Activated naive CD8-positive, alpha-beta T cell treated with anti-CD3 and anti-CD28 coated beads, Interleukin-2, amount 50 U/mL, for 24 hours (primary cell): ENCODE data around the gene UST.
A peak's percentile ranks its signal among the peaks of the same experiment; 100 is the strongest.
"Not testable (repeated sequence)": the region's sequence is repeated elsewhere in the genome, so short reads cannot be mapped to it uniquely, and the experiment has no call there.

Experiments
- ATAC-seq: fragments of 150-1000 bp; cut with Tn5 transposase; one replicate; pipeline ENCODE4 v1.10.0; 2021
- DNase-seq: peaks from one replicate; pipeline ENCODE4 v3.0.0; 2021
- H3K27ac Mint-ChIP-seq: one replicate; pipeline ENCODE4 v1.8.0; 2021; ENCODE audit warnings: mild to moderate bottlenecking, mixed read lengths
- H3K27me3 Mint-ChIP-seq: one replicate; pipeline ENCODE4 v1.8.0; 2021; ENCODE audit warnings: mixed read lengths
- H3K36me3 Mint-ChIP-seq: one replicate; pipeline ENCODE4 v1.8.0; 2021; ENCODE audit warnings: low read depth, mixed read lengths
- H3K4me1 Mint-ChIP-seq: one replicate; pipeline ENCODE4 v1.8.0; 2021; ENCODE audit warnings: mixed read lengths
- H3K4me3 Mint-ChIP-seq: one replicate; pipeline ENCODE4 v1.8.0; 2021; ENCODE audit warnings: mild to moderate bottlenecking, moderate library complexity, mixed read lengths
- H3K9me3 Mint-ChIP-seq: one replicate; pipeline ENCODE4 v1.8.0; 2021; ENCODE audit warnings: mixed read lengths

Gene UST

DNA sequence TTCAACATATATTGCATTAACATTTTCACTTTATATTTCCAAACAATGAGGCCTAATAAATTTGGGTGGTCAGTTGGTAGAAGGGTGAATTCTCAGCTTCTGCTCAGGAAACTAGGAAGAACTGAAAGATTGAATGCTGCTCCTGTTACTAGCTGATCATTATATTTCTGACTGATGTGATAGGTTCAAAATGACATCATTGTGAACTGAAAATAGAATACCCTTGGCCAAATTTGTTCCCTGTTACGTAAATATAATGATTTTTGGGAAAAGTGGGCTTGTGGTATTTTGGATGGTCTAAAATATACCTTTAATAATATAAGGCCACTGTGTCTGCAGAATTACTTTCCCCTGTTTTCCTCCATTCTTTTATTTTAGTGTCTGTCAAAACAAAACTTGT is 2.8 kb downstream of the UST start:
- DNase-seq (no peak), ATAC-seq (no peak)
- Mint-ChIP-seq H3K4me3 (no peak overlapping the region), H3K27me3 (peaks cover 44% of the 10 kb centered on the region), H3K36me3 (no peaks in the 10 kb centered on the region), H3K27ac (no peak overlapping the region), H3K9me3 (no peaks in the 10 kb centered on the region), H3K4me1 (peaks cover 23% of the 10 kb centered on the region)

DNA sequence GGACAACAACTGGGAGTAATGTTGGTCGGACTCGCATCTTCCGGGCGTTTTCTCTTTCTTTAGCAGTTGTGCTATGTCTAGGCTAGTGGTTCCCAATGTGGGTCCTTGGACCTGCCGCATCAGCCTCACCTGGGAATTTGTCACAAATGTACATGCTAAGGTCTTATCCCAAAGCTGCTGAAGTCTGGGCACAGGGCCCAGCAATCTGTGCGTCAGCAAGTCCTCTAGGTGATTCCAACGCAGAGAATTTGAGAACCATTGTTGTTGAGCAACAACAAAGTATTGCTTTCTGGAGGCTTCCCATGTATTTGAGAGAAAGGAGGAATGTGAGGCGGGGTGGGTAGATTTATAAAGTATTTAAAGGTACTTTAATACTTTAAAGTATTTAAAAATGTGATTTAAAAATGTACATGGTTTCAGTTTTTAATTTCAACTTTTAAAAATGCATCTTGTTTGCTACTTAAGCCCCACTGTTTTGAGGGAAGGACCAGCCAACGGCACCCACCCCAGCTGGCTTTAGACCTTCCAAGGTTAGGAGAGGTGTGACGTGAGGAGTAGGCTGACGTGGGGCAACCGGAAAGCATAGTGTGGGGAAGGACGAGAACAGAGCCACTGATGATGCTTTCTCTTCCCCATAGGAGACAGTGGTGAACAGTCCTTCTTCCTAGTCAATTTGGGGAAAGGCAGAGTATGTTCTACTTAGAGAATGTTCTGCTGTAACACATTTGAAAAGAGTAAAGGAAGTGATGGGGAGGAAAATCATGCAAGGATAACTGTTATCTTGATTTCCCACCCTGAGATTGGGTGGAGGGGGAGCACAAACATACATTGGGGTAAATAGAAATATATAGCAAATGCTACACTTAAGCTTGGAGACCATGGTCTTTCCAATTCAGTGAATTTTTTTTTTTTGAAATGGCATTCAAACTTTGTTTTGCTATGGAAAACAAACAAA is 4.3 kb downstream of the UST start:
- Mint-ChIP-seq H3K4me3 (no peak overlapping the region), H3K4me1 (peaks cover 22% of the 10 kb centered on the region), H3K27me3 (peaks cover 42% of the 10 kb centered on the region), H3K9me3 (no peaks in the 10 kb centered on the region), H3K27ac (no peak overlapping the region), H3K36me3 (no peaks in the 10 kb centered on the region)
- ATAC-seq (no peak), DNase-seq (no peak)

DNA sequence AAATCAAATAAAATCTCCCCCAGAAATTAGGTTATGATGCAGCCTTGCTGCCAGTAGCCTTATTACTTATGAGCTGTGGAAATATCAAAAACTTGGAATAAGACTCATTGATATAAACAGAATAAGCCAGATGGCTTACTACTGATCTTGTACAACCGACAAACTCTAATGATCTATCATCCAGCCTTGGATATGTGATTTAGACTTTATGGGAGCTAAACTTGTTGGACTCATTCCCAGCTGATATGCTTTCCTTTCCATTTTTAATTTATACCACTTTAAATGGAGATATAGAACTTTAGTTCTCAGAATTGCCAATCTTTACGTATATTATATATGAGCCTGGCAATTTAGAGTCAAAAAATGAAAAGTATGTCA is 5.0 kb downstream of the UST start:
- ATAC-seq (no peak), DNase-seq (no peak)
- Mint-ChIP-seq H3K36me3 (no peaks in the 10 kb centered on the region), H3K4me3 (no peak overlapping the region), H3K9me3 (no peaks in the 10 kb centered on the region), H3K4me1 (peaks cover 22% of the 10 kb centered on the region), H3K27ac (no peak overlapping the region), H3K27me3 (peaks cover 38% of the 10 kb centered on the region)

DNA sequence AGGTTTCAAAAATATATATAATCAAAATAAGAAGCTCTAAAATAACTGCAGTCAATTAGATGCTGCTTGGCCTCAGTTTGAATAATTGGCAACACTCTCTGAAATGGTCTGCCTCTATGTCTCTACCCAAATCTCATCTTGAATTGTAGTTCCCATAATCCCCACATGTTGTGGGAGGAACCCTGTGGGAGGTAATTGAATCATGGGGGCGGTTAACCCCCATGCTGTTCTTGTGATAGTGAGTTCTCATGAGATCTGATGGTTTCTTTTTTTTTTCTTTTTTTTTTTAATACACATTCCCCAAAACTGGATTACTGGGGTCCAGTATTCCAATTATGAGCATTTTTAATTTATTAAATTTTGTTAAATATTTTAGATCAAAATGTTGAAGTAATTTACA is 8.5 kb downstream of the UST start:
- peaks cover 22% of the 10 kb centered on the region for H3K27me3 Mint-ChIP-seq
- H3K4me1 Mint-ChIP-seq: peaks cover 33% of the 10 kb centered on the region
- not testable (repeated sequence) for H3K4me3 Mint-ChIP-seq, DNase-seq, H3K9me3 Mint-ChIP-seq, ATAC-seq, H3K27ac Mint-ChIP-seq, H3K36me3 Mint-ChIP-seq

DNA sequence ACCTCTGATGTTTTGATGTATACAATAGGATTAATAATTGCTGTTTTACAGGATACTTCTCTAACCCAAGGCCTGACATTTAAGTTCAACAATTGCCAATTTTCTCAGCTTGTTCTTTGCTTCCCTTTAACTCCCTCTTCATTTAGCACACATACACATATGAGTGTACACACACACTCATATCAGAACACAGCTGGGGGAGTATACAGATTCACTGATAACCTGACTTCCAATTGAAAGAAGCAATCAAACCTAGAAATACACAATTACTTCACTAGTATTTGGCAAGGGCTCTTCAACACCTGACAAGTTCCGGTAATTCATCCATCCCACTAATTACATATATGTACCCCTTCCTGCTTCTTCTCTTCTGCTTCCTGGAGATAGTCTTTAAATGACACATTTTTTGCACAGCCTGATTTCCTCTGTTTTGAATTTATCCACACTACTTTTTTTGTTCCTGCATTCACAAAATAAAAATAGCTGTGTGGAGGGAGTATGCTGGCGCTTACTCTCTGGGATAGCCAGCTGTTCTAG is 11.2 kb downstream of the UST start:
- Mint-ChIP-seq H3K27me3 (peaks cover 16% of the 10 kb centered on the region), H3K9me3 (no peaks in the 10 kb centered on the region), H3K4me3 (peak overlapping the region; percentile 9), H3K36me3 (no peaks in the 10 kb centered on the region), H3K4me1 (peaks cover 58% of the 10 kb centered on the region), H3K27ac (peak overlapping the region; percentile 57)
- DNase-seq (no peak), ATAC-seq (peak; percentile 31)

DNA sequence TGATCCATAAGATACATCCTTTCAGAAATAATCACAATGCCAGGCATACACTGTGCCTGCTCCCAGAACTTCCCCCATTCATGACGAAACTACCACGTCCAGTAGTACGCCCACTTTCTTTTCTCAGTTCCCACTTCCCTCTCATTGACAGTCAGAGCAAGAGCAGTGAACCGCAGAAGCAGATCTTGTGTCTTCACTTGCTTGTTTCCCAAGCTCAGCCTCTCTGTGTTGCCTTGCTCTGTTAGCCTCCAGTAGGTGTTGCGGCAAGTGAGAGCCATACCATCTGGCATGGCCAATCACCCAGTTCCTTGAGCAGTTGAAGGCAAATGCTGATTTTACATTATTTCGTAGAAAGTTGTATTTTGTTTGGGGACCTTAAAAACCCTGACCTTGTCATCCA is 11.7 kb downstream of the UST start:
- Mint-ChIP-seq H3K4me3 (peak overlapping the region; percentile 9), H3K9me3 (no peaks in the 10 kb centered on the region)
- peak; percentile 34 for DNase-seq

DNA sequence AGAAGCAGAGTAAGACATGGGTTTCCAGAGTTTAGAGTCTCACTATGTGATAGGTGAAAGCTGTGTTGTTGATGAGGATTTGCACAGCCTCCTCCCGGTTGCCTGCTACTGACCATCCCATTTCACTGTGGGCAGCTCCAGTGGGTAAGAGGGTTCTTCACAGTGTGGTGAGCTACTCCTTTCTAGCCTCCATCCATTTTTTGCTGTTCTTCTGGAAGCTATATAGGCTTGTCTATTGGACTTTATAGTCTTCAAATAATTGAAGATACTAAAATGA is 13.4 kb downstream of the UST start:
- Mint-ChIP-seq H3K9me3 (no peaks in the 10 kb centered on the region), H3K27ac (peak overlapping the region; percentile 81), H3K27me3 (peaks cover 15% of the 10 kb centered on the region), H3K36me3 (no peaks in the 10 kb centered on the region), H3K4me3 (peak overlapping the region; percentile 66), H3K4me1 (peaks cover 66% of the 10 kb centered on the region)
- ATAC-seq (no peak), DNase-seq (no peak)

More for the DNA sequence above, 11.7 kb downstream of the UST start:
- peak overlapping the region; percentile 57 for H3K27ac Mint-ChIP-seq
- peak; percentile 60 for ATAC-seq
- H3K4me1 Mint-ChIP-seq: peaks cover 62% of the 10 kb centered on the region
- peaks cover 16% of the 10 kb centered on the region for H3K27me3 Mint-ChIP-seq
- H3K36me3 Mint-ChIP-seq: no peaks in the 10 kb centered on the region

DNA sequence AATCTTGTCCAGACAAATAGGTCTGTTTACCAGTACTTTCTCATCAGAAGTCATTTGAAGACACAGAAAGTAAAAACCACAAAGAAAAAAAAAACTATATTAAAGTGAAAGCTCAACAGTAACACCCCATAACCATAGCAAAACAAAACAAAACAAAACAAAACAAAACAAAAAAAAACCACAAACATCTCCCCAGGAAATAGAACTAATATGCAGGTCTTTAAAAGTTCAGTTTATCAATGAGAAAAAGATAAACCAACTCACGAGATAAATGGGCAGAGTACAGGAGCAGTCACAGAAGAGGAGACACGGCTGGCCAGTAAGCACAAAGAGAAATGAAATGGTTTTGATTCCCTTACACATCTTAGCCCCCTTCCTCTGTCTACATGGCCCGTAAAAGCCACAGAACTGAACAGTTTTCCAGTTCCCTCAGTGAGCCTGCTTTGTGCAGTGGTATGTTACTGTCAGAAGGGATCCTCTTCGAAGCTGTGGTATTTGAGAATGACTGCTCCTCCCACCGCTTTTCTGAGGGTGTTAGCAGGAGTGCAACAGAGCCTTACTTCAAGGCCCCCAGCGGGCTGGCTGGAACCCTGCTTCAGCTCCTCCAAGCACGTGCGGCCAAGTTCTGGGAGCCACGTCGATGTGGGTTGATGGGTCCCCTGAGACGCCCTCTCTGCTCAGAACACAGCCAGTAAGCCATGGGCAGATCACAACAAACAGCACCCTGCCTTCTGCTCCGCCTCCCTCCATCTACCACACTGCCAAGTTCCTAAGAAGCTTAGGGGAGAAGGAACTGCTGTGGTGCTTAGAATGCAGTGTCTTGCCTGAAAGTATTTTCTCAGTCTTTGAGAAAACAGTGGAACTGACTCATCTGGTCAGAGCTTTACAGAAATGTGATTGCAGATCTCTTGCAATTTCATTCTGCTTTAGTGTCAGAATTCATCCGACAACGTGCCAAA is 14.0 kb downstream of the UST start:
- DNase-seq (peak; percentile 54), ATAC-seq (peak; percentile 73)
- H3K27me3 Mint-ChIP-seq: peaks cover 13% of the 10 kb centered on the region
- H3K4me1 Mint-ChIP-seq: peaks cover 66% of the 10 kb centered on the region
- H3K4me3 Mint-ChIP-seq: peak overlapping the region; percentile 66
- no peaks in the 10 kb centered on the region for H3K36me3 Mint-ChIP-seq
- H3K27ac Mint-ChIP-seq: peak overlapping the region; percentile 81
- H3K9me3 Mint-ChIP-seq: no peaks in the 10 kb centered on the region

DNA sequence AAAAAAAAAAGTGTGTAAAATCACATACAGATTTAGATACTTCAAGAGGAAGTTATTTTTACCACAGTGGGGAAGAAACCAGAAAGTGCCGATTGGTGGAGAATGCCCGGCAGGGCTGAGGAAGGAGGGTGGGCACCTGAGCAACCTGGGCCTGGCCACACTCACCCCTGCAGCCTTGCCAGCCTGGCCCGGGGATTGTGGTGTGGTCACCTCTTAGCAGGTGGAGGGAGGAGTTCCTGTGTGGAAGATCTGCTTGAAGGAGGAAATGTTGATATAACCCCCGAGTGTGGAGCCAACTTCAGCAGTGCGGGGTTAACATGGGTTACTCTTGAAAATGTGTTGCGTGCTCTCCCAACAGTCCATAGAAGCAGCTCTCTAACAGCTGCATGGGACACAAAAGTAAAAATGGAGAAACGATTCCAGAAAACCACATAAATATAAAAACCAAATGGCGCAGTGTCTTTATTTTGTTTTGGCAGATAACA is 14.7 kb downstream of the UST start:
- Mint-ChIP-seq H3K27ac (peak overlapping the region; percentile 81), H3K27me3 (peaks cover 13% of the 10 kb centered on the region), H3K4me3 (peak overlapping the region; percentile 66), H3K9me3 (no peaks in the 10 kb centered on the region), H3K4me1 (peaks cover 67% of the 10 kb centered on the region), H3K36me3 (no peaks in the 10 kb centered on the region)
- DNase-seq: peak; percentile 20
- peak; percentile 9 for ATAC-seq

DNA sequence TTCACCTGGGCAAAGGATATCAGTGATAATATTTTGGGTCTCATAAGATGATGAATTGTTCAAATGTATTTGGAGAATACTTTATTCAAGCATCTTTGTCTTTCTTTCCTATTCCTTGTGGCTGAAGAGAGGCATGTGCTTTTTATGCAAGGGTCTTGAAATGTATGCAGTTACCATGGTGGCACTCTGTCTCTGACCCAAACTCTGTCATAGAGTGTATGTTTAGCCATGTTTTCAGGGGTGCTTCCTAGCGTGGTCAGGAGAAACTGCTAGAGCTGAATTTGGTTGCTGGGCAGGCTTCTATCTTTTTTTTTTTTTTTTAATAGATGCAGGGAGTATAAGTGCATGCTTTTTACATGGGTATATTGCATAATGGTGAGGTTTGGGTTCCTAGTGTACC is 15.4 kb downstream of the UST start:
- DNase-seq: no peak
- Mint-ChIP-seq H3K36me3 (no peaks in the 10 kb centered on the region), H3K4me3 (no peak overlapping the region), H3K27ac (peak overlapping the region; percentile 3), H3K9me3 (no peaks in the 10 kb centered on the region), H3K27me3 (peaks cover 9% of the 10 kb centered on the region), H3K4me1 (peaks cover 61% of the 10 kb centered on the region)
- no peak for ATAC-seq

DNA sequence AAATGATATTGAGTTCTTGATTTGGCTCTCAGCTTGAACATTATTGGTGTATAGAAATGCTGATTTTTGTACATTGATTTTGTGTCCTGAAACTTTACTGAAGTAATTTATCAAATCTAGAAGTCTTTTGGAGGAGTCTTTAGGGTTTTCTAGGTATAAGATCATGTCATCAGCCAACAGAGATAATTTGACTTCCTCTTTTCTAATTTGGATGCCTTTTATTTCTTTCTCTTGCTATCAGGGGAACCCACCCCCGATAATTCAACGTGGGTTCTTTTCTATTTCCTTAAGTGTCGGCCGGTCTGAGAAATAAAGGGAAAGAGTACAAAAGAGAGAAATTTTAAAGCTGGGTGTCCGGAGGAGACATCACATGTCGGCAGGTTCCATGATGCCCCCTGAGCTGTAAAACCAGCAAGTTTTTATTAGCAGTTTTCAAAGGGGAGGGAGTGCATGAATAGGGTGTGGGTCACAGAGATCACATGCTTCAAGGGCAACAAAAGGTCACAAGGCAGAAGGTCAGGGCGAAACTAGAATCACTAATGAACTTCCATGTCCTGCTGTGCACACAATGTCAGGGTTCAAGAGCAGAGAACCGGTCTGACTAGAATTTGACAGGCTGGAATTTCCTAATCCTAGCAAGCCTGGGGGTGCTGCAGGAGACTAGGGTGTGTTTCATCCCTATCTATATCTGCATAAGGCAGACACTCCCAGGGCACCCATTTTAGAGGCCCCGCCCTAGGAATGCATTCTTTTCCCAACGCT is 17.6 kb downstream of the UST start:
- H3K4me1 Mint-ChIP-seq: peaks cover 48% of the 10 kb centered on the region

DNA sequence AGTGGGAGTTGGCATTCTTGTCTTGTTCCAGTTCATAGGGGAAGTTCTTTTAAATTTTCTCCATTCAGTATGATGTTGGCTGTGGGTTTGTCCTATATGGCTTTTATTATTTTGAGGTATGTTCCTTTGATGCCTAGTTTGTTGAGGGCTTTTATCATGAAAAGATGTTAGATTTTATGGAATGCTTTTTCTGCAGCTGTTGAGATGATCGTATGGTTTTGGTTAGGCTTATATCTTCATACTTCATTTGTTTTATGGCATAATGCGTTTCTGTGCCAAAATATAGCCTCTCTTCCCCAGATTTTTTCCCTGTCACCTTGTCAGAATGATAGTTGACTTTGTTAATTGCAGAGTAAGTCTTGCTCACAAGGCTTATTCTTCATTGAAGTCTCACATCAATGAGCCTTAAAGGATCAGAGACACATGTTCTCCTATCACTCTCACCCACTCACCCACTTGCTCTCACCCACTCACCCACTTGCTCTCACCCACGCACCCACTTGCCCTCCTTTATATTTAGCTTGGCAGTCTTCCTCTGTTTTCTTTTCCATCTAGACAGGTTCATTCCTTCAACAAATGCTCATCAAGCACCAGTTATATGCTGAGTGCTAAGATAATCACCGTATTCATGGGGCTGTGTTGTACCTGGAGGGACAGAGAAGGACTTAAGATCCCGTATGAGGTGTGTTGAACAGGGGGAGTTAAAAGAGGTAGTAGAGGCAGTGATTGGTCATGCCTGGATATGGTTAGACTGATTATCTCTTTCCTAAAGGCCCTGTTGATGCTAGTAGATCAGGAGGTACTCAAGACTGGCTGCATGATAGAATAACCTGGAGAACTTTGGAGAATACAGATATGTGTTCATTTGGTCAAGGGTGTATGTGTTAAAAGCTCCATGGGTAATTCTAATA is 19.3 kb downstream of the UST start:
- H3K27ac Mint-ChIP-seq: no peak overlapping the region
- DNase-seq: no peak
- H3K4me3 Mint-ChIP-seq: no peak overlapping the region
- H3K4me1 Mint-ChIP-seq: peaks cover 43% of the 10 kb centered on the region
- H3K36me3 Mint-ChIP-seq: no peaks in the 10 kb centered on the region
- ATAC-seq: no peak
- peaks cover 13% of the 10 kb centered on the region for H3K27me3 Mint-ChIP-seq
- no peaks in the 10 kb centered on the region for H3K9me3 Mint-ChIP-seq

More for the DNA sequence above, 17.6 kb downstream of the UST start:
- not testable (repeated sequence) for H3K4me3 Mint-ChIP-seq, H3K36me3 Mint-ChIP-seq, ATAC-seq, H3K27ac Mint-ChIP-seq, DNase-seq, H3K9me3 Mint-ChIP-seq, H3K27me3 Mint-ChIP-seq

DNA sequence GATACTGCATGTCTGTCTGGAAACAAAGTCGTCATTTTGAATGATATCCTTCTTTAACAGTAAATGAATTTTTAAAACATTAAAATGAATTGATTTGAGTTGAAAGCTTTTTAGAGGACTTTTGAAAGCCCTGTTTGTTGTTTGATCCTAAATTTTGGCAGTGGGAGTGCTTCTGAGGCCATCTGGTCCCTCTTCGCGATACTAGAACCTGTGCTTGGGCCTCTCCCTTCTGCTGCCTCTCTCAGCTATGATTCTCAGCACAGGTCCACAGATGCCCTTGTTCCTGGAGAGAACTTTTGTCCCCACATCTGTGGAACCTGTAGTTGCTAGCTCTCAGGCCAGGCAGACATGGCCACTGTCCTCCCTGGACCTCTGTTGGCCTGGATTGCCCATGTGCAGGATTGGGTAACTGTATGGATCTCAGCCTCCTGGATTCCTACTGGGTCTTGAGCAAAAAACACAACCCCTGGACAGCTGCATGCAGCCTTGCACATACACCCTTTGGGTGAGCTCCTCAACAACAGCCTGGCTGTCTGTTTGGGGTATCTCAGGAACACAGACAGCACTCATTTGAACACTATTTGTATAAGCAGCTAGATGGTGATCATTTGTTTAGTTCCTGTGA is 21.9 kb downstream of the UST start:
- no peaks in the 10 kb centered on the region for H3K36me3 Mint-ChIP-seq
- H3K9me3 Mint-ChIP-seq: no peaks in the 10 kb centered on the region
- no peak overlapping the region for H3K27ac Mint-ChIP-seq
- DNase-seq (no peak), ATAC-seq (no peak)
- no peak overlapping the region for H3K4me3 Mint-ChIP-seq
- peaks cover 11% of the 10 kb centered on the region for H3K27me3 Mint-ChIP-seq
- peaks cover 34% of the 10 kb centered on the region for H3K4me1 Mint-ChIP-seq
